WI38 (cell line): ENCODE measurements around the gene RPL9.

ENCODE experiments used
- H3K4me3 ChIP-seq: 2 replicates; pipeline ENCODE4 v1.5.1; 2011; ENCODE audit warnings: low read depth, mild to moderate bottlenecking, control low read depth, low read length
- CTCF ChIP-seq: IDR thresholded peaks from 2 replicates; pipeline ENCODE4 v1.5.1; 2012; ENCODE audit warnings: low read depth, mild to moderate bottlenecking, control low read depth, low read length

Gene RPL9

GRCh38 chr4:39495446-39496213, 36.9 kb upstream of the RPL9 start:
- no peak for TF ChIP-seq CTCF
- H3K4me3 ChIP-seq, result no peak overlapping the region

GRCh38 chr4:39494354-39494753, 35.6 kb upstream of the RPL9 start:
- TF ChIP-seq CTCF, result no peak
- no peak overlapping the region for H3K4me3 ChIP-seq

- H3K4me3 ChIP-seq, result no peak overlapping the region
- TF ChIP-seq CTCF, result no peak
Measured at GRCh38 chr4:39490322-39490721, 31.6 kb upstream of the RPL9 start.

- H3K4me3 ChIP-seq, result no peak overlapping the region
- TF ChIP-seq CTCF, result no peak
Measured at GRCh38 chr4:39486221-39486804, 27.6 kb upstream of the RPL9 start.

GRCh38 chr4:39484582-39485272, 26.0 kb upstream of the RPL9 start:
- no peak for TF ChIP-seq CTCF
- H3K4me3 ChIP-seq, result no peak overlapping the region

GRCh38 chr4:39480902-39481695, 22.4 kb upstream of the RPL9 start:
- TF ChIP-seq CTCF, result no peak
- no peak overlapping the region for H3K4me3 ChIP-seq
